ENCODE measurements around the gene DSG2.

DSG2 gene

DNA sequence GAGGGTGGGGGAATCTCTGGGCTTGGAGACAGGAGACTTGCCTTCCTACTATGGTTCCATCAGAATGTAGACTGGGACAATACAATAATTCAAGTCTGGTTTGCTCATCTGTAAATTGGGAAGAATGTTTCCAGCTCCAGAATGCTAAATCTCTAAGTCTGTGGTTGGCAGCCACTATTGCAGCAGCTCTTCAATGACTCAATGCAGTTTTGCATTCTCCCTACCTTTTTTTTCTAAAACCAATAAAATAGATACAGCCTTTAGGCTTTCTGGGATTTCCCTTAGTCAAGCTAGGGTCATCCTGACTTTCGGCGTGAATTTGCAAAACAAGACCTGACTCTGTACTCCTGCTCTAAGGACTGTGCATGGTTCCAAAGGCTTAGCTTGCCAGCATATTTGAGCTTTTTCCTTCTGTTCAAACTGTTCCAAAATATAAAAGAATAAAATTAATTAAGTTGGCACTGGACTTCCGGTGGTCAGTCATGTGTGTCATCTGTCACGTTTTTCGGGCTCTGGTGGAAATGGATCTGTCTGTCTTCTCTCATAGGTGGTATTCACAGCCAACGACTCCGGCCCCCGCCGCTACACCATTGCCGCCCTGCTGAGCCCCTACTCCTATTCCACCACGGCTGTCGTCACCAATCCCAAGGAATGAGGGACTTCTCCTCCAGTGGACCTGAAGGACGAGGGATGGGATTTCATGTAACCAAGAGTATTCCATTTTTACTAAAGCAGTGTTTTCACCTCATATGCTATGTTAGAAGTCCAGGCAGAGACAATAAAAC, 100.2 kb downstream of the DSG2 start:
- DNase-seq, result no peak
- Mint-ChIP-seq H3K9me3 (no peaks in the 10 kb centered on the region), H3K4me1 (no peaks in the 10 kb centered on the region), H3K36me3 (no peaks in the 10 kb centered on the region), H3K27ac (no peak overlapping the region), H3K27me3 (peaks cover 7% of the 10 kb centered on the region), H3K4me3 (no peak overlapping the region)
- CTCF ChIA-PET, result interaction anchor here (1.1 kb wide), 1 partner anchor 125 kb away, joined by 4 read pairs; no protein-coding TSS in a partner anchor
